Liver (tissue), 9 donors: Measurements from ENCODE around the gene ANP32A. TPM values are rescaled to one million over a fixed set of nuclear protein-coding genes. Genes with fewer than 3 reads are reported as not detected.

Experiments used
- DNase-seq: peaks from one replicate; pipeline ENCODE4 v3.0.0-alpha.2; 2017; ENCODE audit warnings: low spot score
- H3K27ac ChIP-seq, 2 donors: one replicate each; pipeline ENCODE4 v1.7.0; 2013; ENCODE audit warnings: inconsistent platforms in 2 of 2, low read length in 2 of 2, control low read depth in 1 of 2, low read depth in 1 of 2, mild to moderate bottlenecking in 1 of 2
- H3K27me3 ChIP-seq, 4 donors: one replicate each; pipeline versions ENCODE4 v1.6.1 to v1.7.0; 2013; ENCODE audit warnings: low read length in 3 of 4, inconsistent platforms in 1 of 4, mild to moderate bottlenecking in 1 of 4, moderate library complexity in 1 of 4; ENCODE audit not compliant: control insufficient read depth in 4 of 4, insufficient read depth in 4 of 4
- H3K36me3 ChIP-seq, 4 donors: one replicate each; pipeline versions ENCODE4 v1.6.1 to v1.7.0; 2013; ENCODE audit warnings: low read length in 3 of 4, mild to moderate bottlenecking in 3 of 4, low read depth in 1 of 4, moderate library complexity in 1 of 4; ENCODE audit not compliant: control insufficient read depth in 4 of 4, insufficient read depth in 3 of 4
- H3K4me1 ChIP-seq, 4 donors: one replicate each; pipeline versions ENCODE4 v1.6.1 to v1.7.0; 2013; ENCODE audit warnings: low read length in 3 of 4, mild to moderate bottlenecking in 3 of 4, moderate library complexity in 1 of 4; ENCODE audit not compliant: control insufficient read depth in 4 of 4, insufficient read depth in 4 of 4
- H3K4me3 ChIP-seq, 3 donors: one replicate each; pipeline versions ENCODE4 v1.6.1 to v1.7.0; 2013; ENCODE audit warnings: low read length in 3 of 3, control low read depth in 1 of 3, low read depth in 1 of 3, mild to moderate bottlenecking in 1 of 3
- H3K9ac ChIP-seq, 2 donors: one replicate each; pipeline ENCODE4 v1.7.0; 2013; ENCODE audit warnings: low read length in 2 of 2, mild to moderate bottlenecking in 2 of 2, moderate library complexity in 2 of 2, control low read depth in 1 of 2, low read depth in 1 of 2
- H3K9me3 ChIP-seq, 4 donors: one replicate each; pipeline versions ENCODE4 v1.6.1 to v1.7.0; 2013; ENCODE audit warnings: low read length in 3 of 4; ENCODE audit not compliant: control insufficient read depth in 4 of 4
- CTCF ChIP-seq: fragments of 150-350 bp; IDR thresholded peaks from 2 replicates; pipeline ENCODE4 v1.5.1; 2017; ENCODE audit warnings: improper control_type of control experiment, low read depth, low read length; ENCODE audit not compliant: missing input control
- EGR1 ChIP-seq, 2 donors: IDR thresholded peaks; 2 replicates each; pipeline ENCODE4 v1.6.1; 2016 to 2018; ENCODE audit warnings: antibody characterized with exemption in 2 of 2, low read depth in 2 of 2
- GABPA ChIP-seq, 2 donors: IDR thresholded peaks in 1 of 2; conservative IDR thresholded peaks in 1 of 2; 2 replicates each; pipeline ENCODE4 v1.6.1; 2016; ENCODE audit warnings: antibody characterized with exemption in 2 of 2, mild to moderate bottlenecking in 1 of 2, moderate library complexity in 1 of 2
- HNF4A ChIP-seq, 2 donors: conservative IDR thresholded peaks; 2 replicates each; pipeline ENCODE4 v1.6.1; 2016; ENCODE audit warnings: antibody characterized with exemption in 2 of 2, mild to moderate bottlenecking in 2 of 2
- HNF4G ChIP-seq: IDR thresholded peaks from 2 replicates; pipeline ENCODE4 v1.6.1; 2016; ENCODE audit warnings: antibody characterized with exemption
- JUND ChIP-seq, 2 donors: IDR thresholded peaks; 2 replicates each; pipeline ENCODE4 v1.6.1; 2016; ENCODE audit warnings: antibody characterized with exemption in 2 of 2
- MAX ChIP-seq: IDR thresholded peaks from 2 replicates; pipeline ENCODE4 v1.6.1; 2016; ENCODE audit warnings: antibody characterized with exemption
- RAD21 ChIP-seq, 2 donors: IDR thresholded peaks; 2 replicates each; pipeline ENCODE4 v1.6.1; 2016; ENCODE audit warnings: antibody characterized with exemption in 2 of 2, mild to moderate bottlenecking in 2 of 2
- REST ChIP-seq: IDR thresholded peaks from 2 replicates; pipeline ENCODE4 v1.6.1; 2016; ENCODE audit warnings: antibody characterized with exemption, mild to moderate bottlenecking
- RXRA ChIP-seq, 2 donors: IDR thresholded peaks; 2 replicates each; pipeline ENCODE4 v1.6.1; 2017 to 2018; ENCODE audit warnings: antibody characterized with exemption in 2 of 2, mild to moderate bottlenecking in 1 of 2
- SP1 ChIP-seq: IDR thresholded peaks from 2 replicates; pipeline ENCODE4 v1.6.1; 2018; ENCODE audit warnings: antibody characterized with exemption, mild to moderate bottlenecking
- TAF1 ChIP-seq: conservative IDR thresholded peaks from 2 replicates; pipeline ENCODE4 v1.6.1; 2016; ENCODE audit warnings: antibody characterized with exemption, mild to moderate bottlenecking
- YY1 ChIP-seq: IDR thresholded peaks from 2 replicates; pipeline ENCODE4 v1.6.1; 2016; ENCODE audit warnings: antibody characterized with exemption, mild to moderate bottlenecking
- ZBTB33 ChIP-seq: IDR thresholded peaks from 2 replicates; pipeline ENCODE4 v1.6.1; 2016; ENCODE audit warnings: antibody characterized with exemption
- WGBS: extraction: QIAGEN DNeasy Blood & Tissue Kit; methylation state at CpG from one replicate; pipeline ENCODE4 v1.1.7; 2013; 5-methylcytosine and 5-hydroxymethylcytosine counted together
- polyA plus RNA-seq, 2 donors: library from polyadenylated mRNA; stranded (reverse) in 1 of 2; unstranded in 1 of 2; fragments of 200-250 nt in 1 of 2; fragments of >200 nt in 1 of 2; fragmentation: Nextera tagmentation in 1 of 2; extraction: Ambion mirVana in 1 of 2; gene quantifications; one replicate each; pipeline versions ENCODE4 v1.2.1 to v1.2.3, GENCODE V29; 2013 to 2015
- total RNA-seq, 2 donors: library from RNA; depleted of rRNA; stranded (reverse); fragments of >200 nt; gene quantifications; one replicate each; pipeline ENCODE4 v1.2.3, GENCODE V29; 2014
- donor health status: healthy.
- donor health status: healthy.
- donor health status: healthy.
- donor health status: healthy.
- donor health status: healthy.

ANP32A gene
- total and polyA plus RNA-seq, 4 donors: 30.5 to 60.4 (median 39.4) TPM

- no peak for TF ChIP-seq YY1
- TF ChIP-seq GABPA (IDR thresholded peaks at IDR 0.05 in 1 of 2, conservative IDR thresholded peaks at IDR 0.05 in 1 of 2): no peak
- no peak for TF ChIP-seq JUND (IDR thresholded peaks at IDR 0.05)
- no peak for TF ChIP-seq CTCF
- no peak for TF ChIP-seq HNF4A (conservative IDR thresholded peaks at IDR 0.05)
- TF ChIP-seq SP1: no peak
- TF ChIP-seq EGR1 (IDR thresholded peaks at IDR 0.05; ENCODE audit: low read depth in 2 of 2): no peak
- no peak for TF ChIP-seq TAF1
- Histone ChIP-seq H3K36me3 (no peaks in the 10 kb centered on the region), H3K4me1 (peaks cover 0 to 5% (median 0%) of the 10 kb centered on the region in 4 donors), H3K9me3 (no peaks in the 10 kb centered on the region), H3K4me3 (peak overlapping the region in 1 of 3 donors; percentile 41), H3K27ac (no peak overlapping the region), H3K9ac (no peak overlapping the region), H3K27me3 (peaks cover 0 to 10% (median 3%) of the 10 kb centered on the region in 4 donors)
- DNase-seq: no peak
- 11% methylated on average over 32 of the region's 32 CpGs for WGBS
Measured at GRCh38 chr15:68843425-68844311, 23.0 kb upstream of the ANP32A start.

GRCh38 chr15:68842958-68843357 is 22.3 kb upstream of the ANP32A start:
- Histone ChIP-seq H3K9me3 (peaks cover 0 to 1% (median under 1%) of the 10 kb centered on the region in 4 donors), H3K9ac (no peak overlapping the region), H3K4me1 (peaks cover 0 to 5% (median 0%) of the 10 kb centered on the region in 4 donors), H3K27ac (no peak overlapping the region), H3K36me3 (no peaks in the 10 kb centered on the region), H3K27me3 (peaks cover 0 to 10% (median 3%) of the 10 kb centered on the region in 4 donors), H3K4me3 (no peak overlapping the region)
- DNase-seq: no peak
- TF ChIP-seq GABPA (IDR thresholded peaks at IDR 0.05 in 1 of 2, conservative IDR thresholded peaks at IDR 0.05 in 1 of 2) (no peak), TAF1 (no peak), RXRA (IDR thresholded peaks at IDR 0.05) (no peak), MAX (no peak), HNF4A (conservative IDR thresholded peaks at IDR 0.05) (no peak), RAD21 (IDR thresholded peaks at IDR 0.05) (no peak), YY1 (no peak), HNF4G (no peak), ZBTB33 (no peak), CTCF (no peak), REST (no peak)
- WGBS: 89% methylated on average over 1 of the region's 1 CpG
